22Rv1 (cell line): ENCODE results near the gene ABL1.

Experiments
- ZFX ChIP-seq: fragments of 450-650 bp; IDR thresholded peaks from 2 replicates; pipeline ENCODE4 v1.6.1; 2017; ENCODE audit warnings: antibody characterized with exemption, borderline replicate concordance
- TF ChIP-seq, protein P1 (sequence below): fragments of 450-650 bp; IDR thresholded peaks from 2 replicates; pipeline ENCODE4 v1.5.1; 2017; ENCODE audit warnings: mild to moderate bottlenecking

DNA sequence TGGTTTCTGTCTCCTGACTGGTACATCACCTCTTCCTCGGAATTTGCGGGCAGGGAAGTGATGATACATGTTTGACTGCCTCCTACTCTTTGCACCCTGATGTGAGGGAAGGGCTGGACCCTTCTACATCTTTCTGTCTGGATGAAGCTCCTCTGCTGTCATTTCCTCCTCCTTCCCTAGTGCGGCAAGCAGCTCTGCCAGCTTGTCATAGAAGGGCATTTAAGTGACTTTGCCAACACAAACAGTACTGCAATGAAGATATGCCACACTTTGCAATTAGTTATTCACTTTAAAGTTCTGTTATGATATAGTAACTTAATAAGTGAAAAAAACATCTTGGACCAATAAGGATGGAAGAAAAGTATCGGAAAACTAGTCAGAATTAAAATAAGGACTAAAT is 48.5 kb upstream of the ABL1 start:
- TF ChIP-seq, protein P1, sequence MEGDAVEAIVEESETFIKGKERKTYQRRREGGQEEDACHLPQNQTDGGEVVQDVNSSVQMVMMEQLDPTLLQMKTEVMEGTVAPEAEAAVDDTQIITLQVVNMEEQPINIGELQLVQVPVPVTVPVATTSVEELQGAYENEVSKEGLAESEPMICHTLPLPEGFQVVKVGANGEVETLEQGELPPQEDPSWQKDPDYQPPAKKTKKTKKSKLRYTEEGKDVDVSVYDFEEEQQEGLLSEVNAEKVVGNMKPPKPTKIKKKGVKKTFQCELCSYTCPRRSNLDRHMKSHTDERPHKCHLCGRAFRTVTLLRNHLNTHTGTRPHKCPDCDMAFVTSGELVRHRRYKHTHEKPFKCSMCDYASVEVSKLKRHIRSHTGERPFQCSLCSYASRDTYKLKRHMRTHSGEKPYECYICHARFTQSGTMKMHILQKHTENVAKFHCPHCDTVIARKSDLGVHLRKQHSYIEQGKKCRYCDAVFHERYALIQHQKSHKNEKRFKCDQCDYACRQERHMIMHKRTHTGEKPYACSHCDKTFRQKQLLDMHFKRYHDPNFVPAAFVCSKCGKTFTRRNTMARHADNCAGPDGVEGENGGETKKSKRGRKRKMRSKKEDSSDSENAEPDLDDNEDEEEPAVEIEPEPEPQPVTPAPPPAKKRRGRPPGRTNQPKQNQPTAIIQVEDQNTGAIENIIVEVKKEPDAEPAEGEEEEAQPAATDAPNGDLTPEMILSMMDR = no peak
- TF ChIP-seq ZFX = no peak
